ENCODE measurements around the gene NDE1. TPM values are rescaled to one million over a fixed set of nuclear protein-coding genes. Genes with fewer than 3 reads are reported as not detected.

The NDE1 gene
- total RNA-seq, 2 donors from 2014 or later: 60.5 to 69.2 TPM

DNA sequence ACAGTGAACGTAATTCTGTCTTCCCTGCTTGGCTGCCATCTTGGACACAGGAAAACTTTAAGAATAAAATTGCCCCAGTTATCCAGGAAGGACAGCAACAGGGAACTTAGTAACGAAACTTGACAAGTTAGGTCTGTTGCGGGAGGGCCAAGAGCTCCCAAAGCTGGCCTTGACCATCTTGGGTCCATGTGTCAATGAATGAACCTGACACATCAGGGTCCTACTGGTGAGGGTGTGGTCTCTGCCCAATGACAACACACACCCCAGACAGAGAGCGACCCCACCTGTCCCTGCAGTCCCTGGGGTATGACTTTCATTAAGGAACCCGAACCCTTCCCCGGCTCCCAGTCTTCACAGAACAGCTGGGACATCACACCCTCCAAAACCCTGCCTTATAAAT lies 96.3 kb downstream of the NDE1 start:
- Histone ChIP-seq H3K27ac (ENCODE audit: low read depth, low read length) (no peak overlapping the region), H3K4me3 (ENCODE audit: low read length) (no peak overlapping the region), H3K36me3 (ENCODE audit: control insufficient read depth, insufficient read depth, low read length) (no peaks in the 10 kb centered on the region), H3K4me1 (ENCODE audit: control insufficient read depth, insufficient read depth, low read length) (no peaks in the 10 kb centered on the region), H3K27me3 (ENCODE audit: control insufficient read depth, insufficient read depth, low read length, poor library complexity, severe bottlenecking) (no peaks in the 10 kb centered on the region), H3K9me3 (ENCODE audit: control insufficient read depth, low read length) (no peaks in the 10 kb centered on the region), H3K9ac (ENCODE audit: extremely low read depth, low read length, poor library complexity, severe bottlenecking) (no peak overlapping the region)
- Mint-ChIP-seq H3K4me1 (no peaks in the 10 kb centered on the region), H3K27me3 (ENCODE audit: insufficient read depth) (no peaks in the 10 kb centered on the region), H3K27ac (no peak overlapping the region), H3K9me3 (no peaks in the 10 kb centered on the region), H3K36me3 (ENCODE audit: low read depth) (no peaks in the 10 kb centered on the region), H3K4me3 (no peak overlapping the region)
- 91% methylated on average over 6 of the region's 6 CpGs for WGBS, 2 experiments (ENCODE audit: insufficient coverage in 1 of 2, insufficient read length in 1 of 2)
- TF ChIP-seq, protein P1, sequence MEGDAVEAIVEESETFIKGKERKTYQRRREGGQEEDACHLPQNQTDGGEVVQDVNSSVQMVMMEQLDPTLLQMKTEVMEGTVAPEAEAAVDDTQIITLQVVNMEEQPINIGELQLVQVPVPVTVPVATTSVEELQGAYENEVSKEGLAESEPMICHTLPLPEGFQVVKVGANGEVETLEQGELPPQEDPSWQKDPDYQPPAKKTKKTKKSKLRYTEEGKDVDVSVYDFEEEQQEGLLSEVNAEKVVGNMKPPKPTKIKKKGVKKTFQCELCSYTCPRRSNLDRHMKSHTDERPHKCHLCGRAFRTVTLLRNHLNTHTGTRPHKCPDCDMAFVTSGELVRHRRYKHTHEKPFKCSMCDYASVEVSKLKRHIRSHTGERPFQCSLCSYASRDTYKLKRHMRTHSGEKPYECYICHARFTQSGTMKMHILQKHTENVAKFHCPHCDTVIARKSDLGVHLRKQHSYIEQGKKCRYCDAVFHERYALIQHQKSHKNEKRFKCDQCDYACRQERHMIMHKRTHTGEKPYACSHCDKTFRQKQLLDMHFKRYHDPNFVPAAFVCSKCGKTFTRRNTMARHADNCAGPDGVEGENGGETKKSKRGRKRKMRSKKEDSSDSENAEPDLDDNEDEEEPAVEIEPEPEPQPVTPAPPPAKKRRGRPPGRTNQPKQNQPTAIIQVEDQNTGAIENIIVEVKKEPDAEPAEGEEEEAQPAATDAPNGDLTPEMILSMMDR (conservative IDR thresholded peaks at IDR 0.05): no peak
- DNase-seq: no peak

DNA sequence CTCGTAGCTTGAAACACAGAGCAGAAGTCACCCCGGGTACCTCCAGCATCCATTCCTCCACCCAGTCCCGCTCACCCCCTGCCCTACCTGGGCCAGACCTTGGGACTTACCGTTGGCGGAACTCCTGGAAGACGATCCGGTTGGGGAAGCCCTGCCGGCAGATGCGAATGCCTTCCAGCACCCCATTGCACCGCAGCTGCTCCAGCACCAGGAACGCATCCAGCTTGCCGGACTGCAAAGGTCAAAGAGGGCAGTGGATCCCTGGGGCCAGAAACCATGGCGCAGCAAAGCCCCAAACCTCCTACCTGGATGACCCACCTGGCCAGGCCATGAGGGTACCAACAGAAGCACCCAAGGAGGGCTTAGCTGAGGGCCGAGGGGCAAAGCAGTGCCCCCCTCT lies 97.9 kb downstream of the NDE1 start:
- H3K27ac Mint-ChIP-seq: no peak overlapping the region
- Histone ChIP-seq H3K4me3 (ENCODE audit: low read length) (no peak overlapping the region), H3K27me3 (ENCODE audit: control insufficient read depth, insufficient read depth, low read length, poor library complexity, severe bottlenecking) (no peaks in the 10 kb centered on the region), H3K27ac (ENCODE audit: low read depth, low read length) (no peak overlapping the region), H3K4me1 (ENCODE audit: control insufficient read depth, insufficient read depth, low read length) (no peaks in the 10 kb centered on the region), H3K9ac (ENCODE audit: extremely low read depth, low read length, poor library complexity, severe bottlenecking) (no peak overlapping the region), H3K36me3 (ENCODE audit: control insufficient read depth, insufficient read depth, low read length) (no peaks in the 10 kb centered on the region), H3K9me3 (ENCODE audit: control insufficient read depth, low read length) (no peaks in the 10 kb centered on the region)
- WGBS, 2 experiments (ENCODE audit: insufficient coverage in 1 of 2, insufficient read length in 1 of 2): 90 to 93% methylated on average over 13 to 14 of the region's 14 CpGs
- H3K4me1 Mint-ChIP-seq: no peaks in the 10 kb centered on the region
- H3K4me3 Mint-ChIP-seq: no peak overlapping the region
- TF ChIP-seq, protein P1 (conservative IDR thresholded peaks at IDR 0.05): no peak
- no peaks in the 10 kb centered on the region for H3K36me3 Mint-ChIP-seq (ENCODE audit: low read depth)
- DNase-seq: no peak
- no peaks in the 10 kb centered on the region for H3K9me3 Mint-ChIP-seq
- no peaks in the 10 kb centered on the region for H3K27me3 Mint-ChIP-seq (ENCODE audit: insufficient read depth)

DNA sequence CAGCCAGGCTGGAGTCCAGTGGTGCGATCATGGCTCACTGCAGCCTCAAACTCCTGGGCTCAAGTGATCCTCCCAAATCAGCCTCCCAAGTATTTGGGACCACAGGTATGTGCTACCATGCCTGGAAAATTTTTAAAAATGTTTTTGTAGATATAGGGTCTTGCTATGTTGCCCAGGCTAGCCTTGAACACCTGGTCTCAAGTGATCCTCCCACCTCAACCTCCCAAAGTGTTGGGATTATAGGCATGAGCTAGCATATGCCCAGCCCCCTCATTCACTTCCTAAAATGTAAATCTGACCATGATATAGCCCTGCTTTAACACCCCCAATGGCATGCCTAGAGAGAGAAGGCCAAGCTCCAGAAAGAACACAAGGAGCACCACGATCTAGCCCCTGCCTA lies 98.6 kb downstream of the NDE1 start:
- Mint-ChIP-seq H3K4me1 (no peaks in the 10 kb centered on the region), H3K9me3 (no peaks in the 10 kb centered on the region), H3K36me3 (ENCODE audit: low read depth) (no peaks in the 10 kb centered on the region), H3K27ac (no peak overlapping the region), H3K4me3 (no peak overlapping the region), H3K27me3 (ENCODE audit: insufficient read depth) (no peaks in the 10 kb centered on the region)
- WGBS, 2 experiments (ENCODE audit: insufficient coverage in 1 of 2, insufficient read length in 1 of 2): 79 to 100% methylated on average over 1 to 2 of the region's 2 CpGs
- H3K9ac ChIP-seq (ENCODE audit: extremely low read depth, low read length, poor library complexity, severe bottlenecking): no peak overlapping the region
- no peaks in the 10 kb centered on the region for H3K4me1 ChIP-seq (ENCODE audit: control insufficient read depth, insufficient read depth, low read length)
- TF ChIP-seq, protein P1 (conservative IDR thresholded peaks at IDR 0.05): no peak
- H3K9me3 ChIP-seq (ENCODE audit: control insufficient read depth, low read length): no peaks in the 10 kb centered on the region
- no peaks in the 10 kb centered on the region for H3K27me3 ChIP-seq (ENCODE audit: control insufficient read depth, insufficient read depth, low read length, poor library complexity, severe bottlenecking)
- H3K36me3 ChIP-seq (ENCODE audit: control insufficient read depth, insufficient read depth, low read length): no peaks in the 10 kb centered on the region
- H3K4me3 ChIP-seq (ENCODE audit: low read length): no peak overlapping the region
- DNase-seq: no peak
- no peak overlapping the region for H3K27ac ChIP-seq (ENCODE audit: low read depth, low read length)
